Pancreas (tissue), 10 donors: ENCODE results near the gene CCDC80. TPM values are rescaled to one million over a fixed set of nuclear protein-coding genes. Genes with fewer than 3 reads are reported as not detected.

ENCODE experiments used
- ATAC-seq, 4 donors: fragments of 200-7000 bp; cut with Tn5 transposase; one replicate each; pipeline versions ENCODE4 v1.8.0 to v1.9.1; 2020; ENCODE audit warnings: mild to moderate bottlenecking in 4 of 4, moderate library complexity in 4 of 4
- DNase-seq, 6 donors: peaks; one replicate each; pipeline ENCODE4 v3.0.0-alpha.2; 2020
- FAIRE-seq: peaks from 2 replicates; lab custom pipeline; 2012; peaks lifted over from hg19 to GRCh38; lab: Jason Lieb, UNC
- H3K27ac ChIP-seq, 4 donors: fragments of 200-600 bp; sonication (generic); 1 replicate in 3 of 4; 2 replicates in 1 of 4; pipeline versions ENCODE4 v1.5.0 to v1.8.0; 2020
- H3K27me3 ChIP-seq, 4 donors: fragments of 200-600 bp; one replicate each; pipeline ENCODE4 v1.8.0; 2021
- H3K36me3 ChIP-seq, 3 donors: fragments of 200-600 bp; sonication (generic) in 1 of 3; one replicate each; pipeline versions ENCODE4 v1.5.0 to v1.8.0; 2020 to 2021
- H3K4me1 ChIP-seq, 3 donors: fragments of 200-600 bp; one replicate each; pipeline ENCODE4 v1.8.0; 2021
- H3K4me3 ChIP-seq, 4 donors: fragments of 200-600 bp; sonication (generic) in 2 of 4; one replicate each; pipeline versions ENCODE4 v1.5.0 to v1.8.0; 2020 to 2021
- H3K9me3 ChIP-seq, 4 donors: fragments of 200-600 bp; one replicate each; pipeline ENCODE4 v1.8.0; 2021
- CTCF ChIP-seq, 4 donors: fragments of 200-600 bp; sonication (generic) in 3 of 4; IDR thresholded peaks; one replicate each; pipeline versions ENCODE4 v1.5.0 to v1.8.0; 2021; ENCODE audit warnings: antibody characterized with exemption in 4 of 4
- WGBS, 2 donors: extraction: QIAGEN DNeasy Blood & Tissue Kit; methylation state at CpG; one replicate each; pipeline ENCODE4 v1.1.7; 2013; 5-methylcytosine and 5-hydroxymethylcytosine counted together
- intact Hi-C, 3 donors: fragments of 100-400 bp; cut with DNase I; formaldehyde crosslinking; loops; one replicate each; pipeline versions ENCODE4 v1.11.1 to v1.14.2; 2022
- polyA plus RNA-seq, 2 donors: library from polyadenylated mRNA; stranded (reverse); fragments of 200-250 nt; gene quantifications; one replicate each; pipeline ENCODE4 v1.2.3, GENCODE V29; 2013
- total RNA-seq, 6 donors: library from RNA; stranded (reverse); fragmentation: NEBNext Ultra II Directional in 4 of 6; extraction: Animal tissue kit (Norgen Biotek cat#: 25700) in 4 of 6; gene quantifications; one replicate each; pipeline versions ENCODE4 v1.2.1 to v1.2.4, GENCODE V29; 2021 to 2023
- donor health status: healthy with polysubstance abuse.
- donor health status: DM: no; HTN: no; CAD: no; lungs with moderate emphysema.
- donor health status: DM: no; HTN: no; CAD: no.
- donor health status: control.
- donor health status: control.
- donor health status: Bipolar disorder and iron deficiency.
- donor health status: DM: yes; HTN: yes; CAD: no.
- donor health status: DM: no; HTN: no; CAD: no.
- donor health status: DM: no; HTN: no; CAD: no.
- donor health status: DM: yes; HTN: yes; CAD: no.

Gene CCDC80
- total and polyA plus RNA-seq, 8 donors: 6.1 to 100 (median 11.8) TPM

DNA sequence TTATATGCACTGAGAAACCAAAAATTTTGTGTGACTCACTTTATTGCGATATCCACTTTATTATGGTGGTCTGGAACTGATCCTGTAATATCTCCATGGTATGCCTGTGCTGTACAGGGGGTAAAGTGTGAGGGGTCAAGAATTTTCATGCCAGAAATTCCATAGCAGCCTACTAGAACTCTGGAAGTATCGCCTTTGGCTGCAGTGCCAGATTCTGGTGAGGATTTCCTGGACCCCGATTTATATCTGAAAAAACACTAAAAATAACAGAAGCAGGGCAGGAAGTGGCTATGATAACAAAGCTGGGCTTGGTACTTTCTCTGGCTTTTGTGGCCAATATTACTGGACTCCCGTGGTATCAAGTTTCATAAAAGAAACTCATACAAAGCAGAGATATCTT is 36.4 kb downstream of the CCDC80 start:
- Histone ChIP-seq H3K9me3 (no peaks in the 10 kb centered on the region), H3K36me3 (no peaks in the 10 kb centered on the region), H3K27me3 (no peaks in the 10 kb centered on the region), H3K4me3 (no peak overlapping the region), H3K4me1 (no peaks in the 10 kb centered on the region), H3K27ac (no peak overlapping the region)
- 43 to 55% methylated on average over 4 of the region's 4 CpGs for WGBS, 2 donors
- ATAC-seq (no peak), DNase-seq (no peak), FAIRE-seq (no peak)
- intact Hi-C loops: no loop called here
- no peak for TF ChIP-seq CTCF (IDR thresholded peaks at IDR 0.05)

DNA sequence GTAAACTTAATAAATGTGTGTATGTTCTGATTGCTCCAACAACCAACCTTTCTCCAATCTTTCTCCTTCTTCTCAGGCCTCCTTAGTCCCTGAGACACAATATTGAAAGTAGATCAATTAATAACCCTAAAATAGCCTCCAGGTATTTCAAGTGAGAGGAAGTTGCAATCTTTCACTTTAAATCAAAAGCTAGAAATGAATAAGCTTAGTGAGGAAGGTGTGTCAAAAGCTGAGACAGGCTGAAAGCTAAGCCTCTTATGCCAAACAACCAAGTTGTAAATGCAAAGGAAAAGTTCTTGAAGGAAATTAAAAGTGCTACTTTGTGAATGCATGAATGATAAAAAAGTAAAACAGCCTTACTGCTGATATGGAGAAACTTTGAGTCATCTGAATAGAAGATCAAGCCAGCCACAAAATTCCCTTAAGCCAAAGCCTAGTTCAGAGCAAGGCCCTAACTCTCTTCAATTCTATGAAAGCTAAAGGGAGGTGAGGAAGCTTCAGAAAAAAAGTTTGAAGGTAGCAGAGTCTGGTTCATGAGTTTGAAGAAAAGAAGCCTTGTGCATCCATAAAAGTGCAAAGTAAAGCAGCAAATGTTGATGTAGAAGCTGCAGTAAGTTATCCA is 38.6 kb downstream of the CCDC80 start:
- DNase-seq (no peak), ATAC-seq (no peak), FAIRE-seq (no peak)
- H3K27me3 ChIP-seq: no peaks in the 10 kb centered on the region
- intact Hi-C loops: no loop called here
- H3K4me1 ChIP-seq: no peaks in the 10 kb centered on the region
- no peak for TF ChIP-seq CTCF (IDR thresholded peaks at IDR 0.05)
- H3K9me3 ChIP-seq: no peaks in the 10 kb centered on the region
- no peaks in the 10 kb centered on the region for H3K36me3 ChIP-seq
- no peak overlapping the region for H3K4me3 ChIP-seq
- no peak overlapping the region for H3K27ac ChIP-seq

DNA sequence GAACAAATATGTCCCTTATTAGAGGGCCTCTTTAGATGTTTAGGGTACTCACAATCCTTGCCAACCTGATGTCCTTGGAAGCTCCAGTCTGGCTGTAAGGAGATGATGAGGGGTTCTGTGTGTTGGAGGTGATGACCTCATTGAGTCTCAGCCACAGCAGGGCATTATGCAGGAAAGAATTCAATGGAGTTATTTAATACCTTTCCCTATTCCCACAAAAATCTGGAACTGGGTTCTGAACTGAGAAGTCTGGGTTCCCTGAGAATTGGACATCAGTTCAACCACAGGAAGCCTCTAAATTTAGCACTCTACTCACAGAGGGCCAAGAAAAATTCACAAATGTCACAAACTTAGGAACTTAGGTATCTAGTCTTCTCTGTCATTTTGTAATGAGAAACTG is 42.2 kb downstream of the CCDC80 start:
- Histone ChIP-seq H3K27me3 (no peaks in the 10 kb centered on the region), H3K4me1 (no peaks in the 10 kb centered on the region), H3K27ac (no peak overlapping the region), H3K9me3 (no peaks in the 10 kb centered on the region), H3K4me3 (no peak overlapping the region), H3K36me3 (no peaks in the 10 kb centered on the region)
- FAIRE-seq (no peak), DNase-seq (no peak), ATAC-seq (no peak)
- TF ChIP-seq CTCF (IDR thresholded peaks at IDR 0.05): no peak
- intact Hi-C loops: no loop called here

DNA sequence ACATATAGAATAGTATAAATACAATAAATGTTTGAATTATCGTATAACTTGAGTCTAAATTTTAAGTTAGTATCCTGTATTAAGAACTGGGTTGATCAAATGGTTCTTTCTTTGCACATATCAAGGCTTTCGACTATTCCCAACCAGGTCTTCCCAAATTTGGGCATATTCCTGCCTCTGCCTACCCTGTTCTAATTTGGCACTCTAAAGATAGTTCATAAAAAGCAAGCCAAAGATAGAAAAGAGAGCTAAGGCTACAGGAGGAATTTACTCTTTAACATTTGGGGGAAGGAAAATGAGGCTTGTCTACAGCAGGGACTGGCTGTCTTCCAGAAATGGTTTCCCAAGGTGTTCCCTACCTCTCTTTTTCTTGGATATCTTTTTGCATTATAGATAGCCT is 43.0 kb downstream of the CCDC80 start:
- ATAC-seq: no peak
- no peaks in the 10 kb centered on the region for H3K36me3 ChIP-seq
- H3K9me3 ChIP-seq: no peaks in the 10 kb centered on the region
- no peaks in the 10 kb centered on the region for H3K4me1 ChIP-seq
- no peak for DNase-seq
- no peaks in the 10 kb centered on the region for H3K27me3 ChIP-seq
- no peak for TF ChIP-seq CTCF (IDR thresholded peaks at IDR 0.05)
- no peak for FAIRE-seq
- intact Hi-C loops: no loop called here
- H3K27ac ChIP-seq: no peak overlapping the region
- H3K4me3 ChIP-seq: no peak overlapping the region
- WGBS, 2 donors: 97 to 99% methylated on average over 2 of the region's 2 CpGs

GRCh38 chr3:112594856-112595255 is 46.1 kb downstream of the CCDC80 start:
- H3K27me3 ChIP-seq: no peaks in the 10 kb centered on the region
- no peaks in the 10 kb centered on the region for H3K9me3 ChIP-seq
- FAIRE-seq (no peak), DNase-seq (no peak), ATAC-seq (no peak)
- no peaks in the 10 kb centered on the region for H3K36me3 ChIP-seq
- WGBS, 2 donors: 92 to 94% methylated on average over 2 of the region's 2 CpGs
- no peak overlapping the region for H3K27ac ChIP-seq
- intact Hi-C loops: no loop called here
- H3K4me3 ChIP-seq: no peak overlapping the region
- H3K4me1 ChIP-seq: no peaks in the 10 kb centered on the region
- TF ChIP-seq CTCF (IDR thresholded peaks at IDR 0.05): no peak
